ENCODE measurements around the gene CCNQ.

DNA sequence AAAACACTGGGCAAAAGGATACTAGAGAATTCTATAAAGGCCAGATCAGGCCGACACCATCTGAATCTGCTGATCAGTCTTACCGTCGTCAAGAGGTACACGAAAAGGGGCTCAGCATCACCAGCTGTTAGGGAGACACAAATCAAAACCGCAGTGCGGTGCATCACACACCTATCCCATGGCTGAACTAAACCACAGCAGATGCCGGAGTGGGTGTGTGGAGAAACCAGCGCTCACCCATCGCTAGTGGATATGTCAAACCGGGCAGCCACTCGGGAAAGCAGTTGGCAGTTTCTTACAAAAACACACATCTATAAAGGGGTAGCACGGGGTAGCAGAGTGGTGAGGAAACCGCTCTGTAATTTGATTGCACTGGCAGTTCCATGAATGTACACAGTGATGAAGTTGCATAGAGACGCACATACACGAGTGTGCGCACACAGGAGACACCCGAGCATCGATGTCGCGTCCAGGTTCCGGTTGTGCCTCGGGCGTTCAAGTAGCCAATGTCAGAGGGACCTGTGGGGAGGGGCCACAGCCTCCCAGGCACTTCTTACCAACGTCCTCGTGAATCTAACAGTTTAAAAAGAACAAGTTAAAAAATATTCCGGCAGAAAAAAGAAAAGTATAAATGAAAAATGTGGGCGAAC lies 23.1 kb upstream of the CCNQ start:
- TF ChIP-seq GATA2 (IDR thresholded peaks at IDR 0.05; ENCODE audit: low read depth, low read length) (no peak), GATA3 (IDR thresholded peaks at IDR 0.05; ENCODE audit: low read depth, low read length) (no peak)
